OCI-LY7 (cell line): ENCODE data around the gene RIMS3. TPM values are rescaled to one million over a fixed set of nuclear protein-coding genes. Genes with fewer than 3 reads are reported as not detected.
A peak's percentile ranks its signal among the peaks of the same experiment; 100 is the strongest.

Experiments
- BruUV-seq: library from RNA; stranded (reverse); fragments of 400-500 nt; replicated peaks from 2 replicates; lab custom pipeline; 2021; lab: Mats Ljungman, UMichigan
- CTCF ChIA-PET: fragments of 300-600 bp; sonication (Branson Sonifier 250); formaldehyde crosslinking; loops from one replicate; lab custom pipeline; 2022; ENCODE audit warnings: antibody characterized with exemption; ENCODE audit not compliant: unreplicated experiment; lab: Charles Lee
- POLR2A ChIA-PET: fragments of 300-600 bp; sonication (Branson Sonifier 250); formaldehyde crosslinking; loops from one replicate; lab custom pipeline; 2022; ENCODE audit warnings: antibody characterized with exemption; lab: Charles Lee
- DNase-seq: peaks from one replicate; pipeline ENCODE4 v3.0.0-alpha.2; 2015; ENCODE audit warnings: low spot score
- H2AFZ ChIP-seq: fragments of 200-600 bp; sonication (generic), shearing (Covaris generic); 2 replicates; pipeline ENCODE4 v1.6.1; 2014; ENCODE audit warnings: mild to moderate bottlenecking, antibody characterized with exemption, low read length, moderate library complexity
- H3K27ac ChIP-seq: fragments of 200-600 bp; sonication (generic); 2 replicates; pipeline ENCODE4 v1.5.1; 2014; ENCODE audit warnings: mixed run types, low read depth, mild to moderate bottlenecking, moderate library complexity, low read length, inconsistent platforms; ENCODE audit not compliant: poor library complexity, severe bottlenecking
- H3K36me3 ChIP-seq: fragments of 200-600 bp; sonication (generic); 2 replicates; pipeline ENCODE4 v1.6.1; 2014; ENCODE audit warnings: mild to moderate bottlenecking, antibody characterized with exemption, low read length, moderate library complexity, mixed read lengths; ENCODE audit not compliant: insufficient read depth
- H3K4me1 ChIP-seq: fragments of 200-600 bp; sonication (generic); 2 replicates; pipeline ENCODE4 v1.5.1; 2014; ENCODE audit warnings: mild to moderate bottlenecking, low read length; ENCODE audit not compliant: insufficient read depth, poor library complexity, severe bottlenecking
- H3K4me2 ChIP-seq: fragments of 200-600 bp; sonication (generic); 2 replicates; pipeline ENCODE4 v1.6.1; 2014; ENCODE audit warnings: mild to moderate bottlenecking, low read length
- H3K4me3 ChIP-seq: fragments of 200-600 bp; sonication (generic); 2 replicates; pipeline ENCODE4 v1.5.1; 2014; ENCODE audit warnings: mild to moderate bottlenecking, low read depth, low read length; ENCODE audit not compliant: poor library complexity, severe bottlenecking
- H3K79me2 ChIP-seq: fragments of 200-600 bp; sonication (generic); 2 replicates; pipeline ENCODE4 v1.6.1; 2016; ENCODE audit warnings: low read depth, mild to moderate bottlenecking, low read length, moderate library complexity, mixed read lengths; ENCODE audit not compliant: insufficient read depth
- H3K9me2 ChIP-seq: fragments of 200-600 bp; sonication (generic); 2 replicates; pipeline ENCODE4 v1.6.1; 2016; ENCODE audit warnings: mild to moderate bottlenecking, low read length, mixed read lengths; ENCODE audit not compliant: insufficient read depth
- H3K9me3 ChIP-seq: fragments of 200-600 bp; sonication (generic); 2 replicates; pipeline ENCODE4 v1.6.1; 2014; ENCODE audit warnings: mild to moderate bottlenecking, mixed run types, low read length, mixed read lengths
- H4K20me1 ChIP-seq: fragments of 200-600 bp; sonication (generic); 2 replicates; pipeline ENCODE4 v1.6.1; 2014; ENCODE audit warnings: mild to moderate bottlenecking, antibody characterized with exemption, low read length, moderate library complexity, mixed read lengths; ENCODE audit not compliant: insufficient read depth
- EZH2phosphoT487 ChIP-seq: fragments of 200-600 bp; sonication (generic); IDR thresholded peaks from 2 replicates; pipeline ENCODE4 v1.6.1; 2018; ENCODE audit warnings: low read depth, borderline replicate concordance, mild to moderate bottlenecking, mixed run types, antibody characterized with exemption, low read length, moderate library complexity, mixed read lengths
- intact Hi-C: fragments of 100-400 bp; cut with micrococcal nuclease; formaldehyde crosslinking; loops from one replicate; pipeline ENCODE4 v1.10.0; 2022; ENCODE audit not compliant: unreplicated experiment
- total RNA-seq, 2 experiments: library from RNA; depleted of rRNA in 1 of 2; stranded (reverse); fragments of >200 nt in 1 of 2; shearing (Covaris generic) in 1 of 2; gene quantifications; 2 replicates each; pipeline ENCODE4 v1.2.3, GENCODE V29; 2014 to 2022
- TF ChIP-seq, protein P1 (sequence below): fragments of 200-600 bp; sonication (generic); conservative IDR thresholded peaks from 2 replicates; pipeline ENCODE4 v1.5.1; 2014; ENCODE audit warnings: mild to moderate bottlenecking, antibody characterized with exemption, low read length, moderate library complexity, mixed read lengths

RIMS3 gene
- total RNA-seq, 2 experiments from 2014 or later = 80.3 to 89.3 TPM

DNA sequence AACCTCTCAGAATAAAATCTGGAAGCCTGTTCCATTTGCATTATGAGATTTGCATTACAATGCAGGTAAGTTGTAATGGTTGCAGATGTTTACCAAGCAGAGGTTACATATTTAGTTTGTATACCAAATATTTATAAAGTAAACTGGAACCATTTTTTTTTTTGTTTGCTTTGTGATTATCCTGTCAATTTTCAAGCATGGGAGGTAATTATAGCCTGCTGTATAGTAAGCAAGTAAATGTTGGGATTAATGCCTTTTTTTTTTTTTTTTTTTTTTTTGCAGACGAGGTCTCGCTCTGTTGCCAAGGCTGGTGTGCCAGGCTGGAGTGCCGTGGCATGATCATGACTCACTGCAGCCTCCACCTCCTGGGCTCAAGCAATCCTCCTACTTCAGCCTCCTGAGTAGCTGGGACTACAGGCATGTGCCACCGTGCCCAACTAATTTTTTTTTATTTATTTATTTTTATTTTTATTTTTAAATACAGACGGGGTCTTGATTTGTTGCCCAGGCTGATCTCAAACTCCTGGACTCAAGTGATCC, 47.0 kb upstream of the RIMS3 start:
- CTCF ChIA-PET = no interaction called here
- no TSS peak for BruUV-seq

DNA sequence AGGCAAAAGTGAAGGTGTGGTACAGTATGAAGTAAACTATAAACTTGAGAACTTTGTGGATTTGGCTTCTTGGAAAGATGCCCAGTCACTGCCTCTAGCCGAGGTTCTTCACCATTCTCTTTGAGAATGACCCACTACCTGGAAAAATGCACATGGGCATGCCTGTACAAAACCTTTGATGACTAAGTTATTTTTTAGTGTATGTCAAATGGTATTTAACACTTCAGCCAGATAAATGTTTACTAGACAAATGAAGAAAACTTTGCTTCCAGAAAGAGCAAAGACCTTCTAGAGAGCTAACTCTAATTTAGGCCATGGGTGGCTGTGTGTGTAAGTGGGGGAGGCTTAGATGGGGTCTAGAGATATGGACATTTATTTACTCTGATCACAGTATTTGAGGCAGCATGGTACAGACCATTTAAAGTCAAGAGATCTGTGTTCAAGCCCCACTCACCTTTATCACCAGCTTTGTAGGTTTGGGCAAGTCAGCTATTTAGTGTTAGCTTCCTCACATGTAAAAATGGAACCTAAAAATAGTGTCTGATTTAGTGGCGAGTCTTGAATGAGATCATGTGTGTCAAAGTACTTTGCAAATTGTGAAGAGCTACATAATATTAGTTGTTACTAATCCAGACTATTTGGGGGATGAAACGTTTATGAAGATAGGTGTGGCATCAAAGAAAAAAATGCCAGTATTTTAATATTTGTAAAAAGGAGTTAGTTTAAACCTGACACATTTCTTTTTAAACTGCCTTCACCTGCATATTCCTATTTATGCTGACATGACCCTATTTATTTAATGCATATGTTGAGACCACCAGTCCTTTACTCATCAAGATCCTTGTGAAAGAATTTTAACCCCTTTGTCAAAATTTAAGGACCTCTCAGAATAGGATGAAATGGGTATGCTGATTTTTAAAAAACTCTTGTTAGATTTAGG, 46.3 kb upstream of the RIMS3 start:
- Histone ChIP-seq H4K20me1 (peaks cover 4% of the 10 kb centered on the region; the same call in 1 of the 2 replicates), H3K36me3 (peaks cover 24% of the 10 kb centered on the region), H3K4me2 (peak overlapping the region; percentile 90), H3K4me3 (peak overlapping the region; percentile 78), H2AFZ (no peak overlapping the region), H3K9me3 (no peaks in the 10 kb centered on the region), H3K4me1 (peaks cover 50% of the 10 kb centered on the region), H3K9me2 (no peaks in the 10 kb centered on the region), H3K79me2 (peaks cover 95% of the 10 kb centered on the region), H3K27ac (peak overlapping the region; percentile 86)
- POLR2A ChIA-PET = interaction anchor here (0.6 to 15.4 kb wide), 5 partner anchors 10 to 146 kb away, joined by 3 to 168 read pairs (median 5); partner anchors contain the start of gene NFYC
- DNase-seq = peak; percentile 45
- CTCF ChIA-PET = no interaction called here
- intact Hi-C loops = loop anchor here (2.0 to 5.0 kb wide), 2 partner anchors 19 to 179 kb away; partner anchors contain the start of gene ZNF684
- TF ChIP-seq, protein P1, sequence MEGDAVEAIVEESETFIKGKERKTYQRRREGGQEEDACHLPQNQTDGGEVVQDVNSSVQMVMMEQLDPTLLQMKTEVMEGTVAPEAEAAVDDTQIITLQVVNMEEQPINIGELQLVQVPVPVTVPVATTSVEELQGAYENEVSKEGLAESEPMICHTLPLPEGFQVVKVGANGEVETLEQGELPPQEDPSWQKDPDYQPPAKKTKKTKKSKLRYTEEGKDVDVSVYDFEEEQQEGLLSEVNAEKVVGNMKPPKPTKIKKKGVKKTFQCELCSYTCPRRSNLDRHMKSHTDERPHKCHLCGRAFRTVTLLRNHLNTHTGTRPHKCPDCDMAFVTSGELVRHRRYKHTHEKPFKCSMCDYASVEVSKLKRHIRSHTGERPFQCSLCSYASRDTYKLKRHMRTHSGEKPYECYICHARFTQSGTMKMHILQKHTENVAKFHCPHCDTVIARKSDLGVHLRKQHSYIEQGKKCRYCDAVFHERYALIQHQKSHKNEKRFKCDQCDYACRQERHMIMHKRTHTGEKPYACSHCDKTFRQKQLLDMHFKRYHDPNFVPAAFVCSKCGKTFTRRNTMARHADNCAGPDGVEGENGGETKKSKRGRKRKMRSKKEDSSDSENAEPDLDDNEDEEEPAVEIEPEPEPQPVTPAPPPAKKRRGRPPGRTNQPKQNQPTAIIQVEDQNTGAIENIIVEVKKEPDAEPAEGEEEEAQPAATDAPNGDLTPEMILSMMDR = no peak
- no peak for TF ChIP-seq EZH2phosphoT487
- BruUV-seq = no TSS peak

More for the DNA sequence above, 47.0 kb upstream of the RIMS3 start:
- no peak for TF ChIP-seq EZH2phosphoT487
- TF ChIP-seq, protein P1 = no peak
- Histone ChIP-seq H3K27ac (peak overlapping the region; percentile 86), H2AFZ (no peak overlapping the region), H3K36me3 (peaks cover 24% of the 10 kb centered on the region), H3K4me2 (peak overlapping the region; percentile 90), H3K9me3 (no peaks in the 10 kb centered on the region), H3K4me3 (peak overlapping the region; percentile 78), H3K79me2 (peaks cover 95% of the 10 kb centered on the region), H3K9me2 (no peaks in the 10 kb centered on the region), H3K4me1 (peaks cover 47% of the 10 kb centered on the region), H4K20me1 (peaks cover 4% of the 10 kb centered on the region; the same call in 1 of the 2 replicates)
- POLR2A ChIA-PET = interaction anchor here (0.7 to 15.4 kb wide), 7 partner anchors 10 to 322 kb away, joined by 3 to 168 read pairs (median 4); partner anchors contain the start of gene NFYC
- intact Hi-C loops = loop anchor here (2.0 to 5.0 kb wide), 2 partner anchors 20 to 180 kb away; partner anchors contain the start of gene ZNF684
- DNase-seq = no peak
